Lower lobe of right lung (tissue), 2 donors: ENCODE measurements around the gene EHMT1. TPM values are rescaled to one million over a fixed set of nuclear protein-coding genes. Genes with fewer than 3 reads are reported as not detected.

ENCODE experiments used
- ATAC-seq, 2 donors: fragments of 200-7000 bp; cut with Tn5 transposase; one replicate each; pipeline ENCODE4 v1.9.1; 2020 to 2022; ENCODE audit warnings: mild to moderate bottlenecking in 2 of 2, moderate library complexity in 2 of 2
- DNase-seq: peaks from one replicate; pipeline ENCODE4 v3.0.0-alpha.2; 2020
- H3K27ac ChIP-seq: fragments of 200-600 bp; one replicate; pipeline ENCODE4 v1.8.0; 2022
- H3K27me3 ChIP-seq: fragments of 200-600 bp; one replicate; pipeline ENCODE4 v1.8.0; 2022; ENCODE audit warnings: low read depth
- H3K36me3 ChIP-seq: fragments of 200-600 bp; one replicate; pipeline ENCODE4 v1.8.0; 2022; ENCODE audit warnings: mild to moderate bottlenecking
- H3K4me1 ChIP-seq: fragments of 200-600 bp; one replicate; pipeline ENCODE4 v1.8.0; 2022
- H3K4me3 ChIP-seq: fragments of 200-600 bp; one replicate; pipeline ENCODE4 v1.8.0; 2022; ENCODE audit warnings: mild to moderate bottlenecking
- H3K9me3 ChIP-seq: fragments of 200-600 bp; one replicate; pipeline ENCODE4 v1.8.0; 2022
- CTCF ChIP-seq: fragments of 200-600 bp; IDR thresholded peaks from one replicate; pipeline ENCODE4 v1.8.0; 2022; ENCODE audit warnings: antibody characterized with exemption, mild to moderate bottlenecking
- intact Hi-C: fragments of 100-400 bp; cut with DNase I; formaldehyde crosslinking; loops from one replicate; pipeline ENCODE4 v1.11.0; 2022
- total RNA-seq: library from RNA; stranded (reverse); fragmentation: NEBNext Ultra II Directional; extraction: Animal tissue kit (Norgen Biotek cat#: 25700); gene quantifications from one replicate; pipeline ENCODE4 v1.2.1, GENCODE V29; 2021
- donor health status: DM: no; HTN: yes; CAD: no; lungs with severe emphysema.

EHMT1 gene
- total RNA-seq, 1 donor from 2014 or later, result 73.5 TPM

DNA sequence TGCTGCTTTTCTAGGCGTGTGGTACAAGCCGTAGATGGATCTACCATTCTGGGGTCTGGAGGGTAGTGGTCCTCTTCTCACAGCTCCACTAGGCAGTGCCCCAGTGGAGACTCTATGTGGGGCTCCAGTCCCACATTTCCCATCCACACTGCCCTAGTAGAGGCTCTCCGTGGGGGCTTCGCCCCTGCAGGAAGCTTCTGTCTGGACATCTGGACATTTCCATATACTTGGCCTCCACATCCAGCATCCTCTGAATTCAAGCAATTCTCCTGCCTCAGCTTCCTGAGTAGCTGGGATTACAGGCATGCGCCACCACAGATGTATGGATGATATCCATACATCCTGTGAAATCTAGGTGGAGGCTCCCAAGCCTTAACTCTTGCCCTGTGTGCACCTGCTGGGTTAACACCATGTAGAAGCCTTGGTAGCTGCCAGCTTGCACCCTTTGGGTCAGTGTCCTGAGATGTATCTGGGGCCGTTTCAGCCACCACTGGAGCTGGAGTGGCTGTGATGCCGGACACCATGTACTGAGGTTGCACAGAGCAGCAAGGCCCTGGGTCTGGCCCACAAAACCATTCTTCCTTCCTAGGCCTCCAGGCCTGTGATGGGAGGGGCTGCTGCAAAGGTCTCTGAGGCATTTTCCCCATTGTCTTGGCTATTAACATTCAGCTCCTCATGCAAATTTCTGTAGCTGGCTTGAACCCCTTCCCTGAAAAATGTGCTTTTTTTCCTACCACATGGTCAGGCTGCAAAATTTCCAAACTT, 84.0 kb downstream of the EHMT1 start:
- intact Hi-C loops, result no loop called here
- Histone ChIP-seq H3K27me3 (no peaks in the 10 kb centered on the region), H3K27ac (no peak overlapping the region), H3K36me3 (no peaks in the 10 kb centered on the region), H3K9me3 (peaks cover 4% of the 10 kb centered on the region), H3K4me1 (peaks cover 15% of the 10 kb centered on the region), H3K4me3 (no peak overlapping the region)
- no peak for ATAC-seq
- no peak for TF ChIP-seq CTCF
- DNase-seq, result no peak

- Histone ChIP-seq H3K4me3 (no peak overlapping the region), H3K27me3 (no peaks in the 10 kb centered on the region), H3K4me1 (peaks cover 16% of the 10 kb centered on the region), H3K27ac (no peak overlapping the region), H3K9me3 (peaks cover 4% of the 10 kb centered on the region), H3K36me3 (no peaks in the 10 kb centered on the region)
- ATAC-seq (no peak), DNase-seq (no peak)
- intact Hi-C loops, result no loop called here
- TF ChIP-seq CTCF, result no peak
Observed at GRCh38 chr9:137703842-137704508, 85.2 kb downstream of the EHMT1 start.

- Histone ChIP-seq H3K27me3 (no peaks in the 10 kb centered on the region), H3K4me1 (peaks cover 16% of the 10 kb centered on the region), H3K4me3 (no peak overlapping the region), H3K36me3 (peaks cover under 1% of the 10 kb centered on the region), H3K9me3 (peaks cover 4% of the 10 kb centered on the region), H3K27ac (no peak overlapping the region)
- no peak for TF ChIP-seq CTCF
- ATAC-seq (peak; percentile 22 to 39), DNase-seq (no peak)
- intact Hi-C loops, result no loop called here
Observed at GRCh38 chr9:137705443-137705863, 86.6 kb downstream of the EHMT1 start.

DNA sequence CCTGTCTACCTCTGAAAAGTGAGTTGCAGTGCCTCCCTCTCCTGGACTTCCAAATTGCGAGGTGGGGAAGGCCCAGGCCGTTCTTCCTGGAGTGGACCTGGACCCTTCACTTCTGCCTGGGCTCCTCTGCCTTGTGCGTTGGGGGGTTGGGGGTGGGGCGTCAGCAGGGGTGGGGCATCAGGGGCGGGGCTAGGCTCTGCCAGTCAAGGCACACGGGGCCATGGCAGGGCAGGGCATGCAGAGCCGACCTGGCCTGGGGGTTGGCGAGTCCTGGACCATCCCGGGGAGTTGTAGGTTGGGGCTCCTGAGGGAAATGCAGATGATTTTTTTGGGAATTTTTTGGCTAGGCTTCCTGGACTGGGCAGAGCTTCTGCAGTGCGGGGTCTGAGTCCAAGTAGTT, 87.1 kb downstream of the EHMT1 start:
- no peak overlapping the region for H3K27ac ChIP-seq
- peak in 1 of 2 donors; percentile 6 for ATAC-seq
- intact Hi-C loops, result no loop called here
- DNase-seq, result no peak
- no peak overlapping the region for H3K4me3 ChIP-seq
- peaks cover 5% of the 10 kb centered on the region for H3K36me3 ChIP-seq
- H3K27me3 ChIP-seq, result no peaks in the 10 kb centered on the region
- TF ChIP-seq CTCF, result no peak
- peaks cover 4% of the 10 kb centered on the region for H3K9me3 ChIP-seq
- peaks cover 16% of the 10 kb centered on the region for H3K4me1 ChIP-seq

- H3K4me1 ChIP-seq, result peaks cover 16% of the 10 kb centered on the region
- no peaks in the 10 kb centered on the region for H3K27me3 ChIP-seq
- peaks cover 19% of the 10 kb centered on the region for H3K36me3 ChIP-seq
- peaks cover 4% of the 10 kb centered on the region for H3K9me3 ChIP-seq
- H3K27ac ChIP-seq, result no peak overlapping the region
- ATAC-seq (no peak), DNase-seq (no peak)
- no peak for TF ChIP-seq CTCF
- intact Hi-C loops, result no loop called here
- H3K4me3 ChIP-seq, result no peak overlapping the region
Observed at GRCh38 chr9:137707361-137707760, 88.6 kb downstream of the EHMT1 start.
